OCI-M1 (cell line): ENCODE results near the gene STXBP1.

Experiments used
- DNase-seq: peaks from one replicate; lab custom pipeline; 2025; lab: John Stamatoyannopoulos, UW

Gene STXBP1

DNA sequence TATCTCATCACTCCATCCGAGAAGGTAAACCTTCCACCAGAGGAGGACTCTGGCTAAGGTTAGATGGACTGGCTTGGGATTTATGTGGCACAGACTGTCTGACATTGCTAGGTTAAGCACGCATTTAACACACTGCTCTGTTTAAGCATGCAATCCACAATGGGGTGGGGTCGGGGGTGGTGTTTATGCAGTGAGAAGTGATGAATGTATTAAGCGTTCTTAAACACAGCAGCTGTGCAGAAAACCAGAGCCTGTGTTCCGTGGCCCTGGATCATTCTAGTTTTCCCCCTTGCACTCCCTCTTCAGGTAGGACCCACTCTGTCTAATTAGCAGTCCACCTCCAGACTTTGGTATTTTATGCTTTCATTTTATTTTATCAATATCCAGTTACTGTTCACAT, 46.4 kb downstream of the STXBP1 start:
- DNase-seq: no peak

GRCh38 chr9:127660886-127661741, 49.0 kb downstream of the STXBP1 start:
- DNase-seq: no peak

GRCh38 chr9:127662617-127663016, 50.5 kb downstream of the STXBP1 start:
- DNase-seq: no peak

DNA sequence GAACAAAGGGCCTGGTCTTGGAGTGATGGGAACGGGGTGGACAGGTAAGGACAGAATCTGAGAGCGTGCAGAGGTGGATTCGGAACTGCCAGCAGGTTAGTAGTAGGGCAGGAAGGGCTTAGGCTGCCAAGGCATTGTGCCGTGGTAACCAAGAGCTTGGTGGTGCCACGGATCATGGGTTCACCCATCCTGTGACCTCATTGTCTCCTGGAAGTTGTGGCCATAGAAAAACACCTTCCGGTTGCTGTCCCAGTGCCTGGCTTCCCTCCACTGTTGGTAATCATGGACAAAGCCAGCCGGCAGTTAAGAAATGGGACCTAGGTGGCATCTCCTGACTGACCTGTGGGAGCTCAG, 52.2 kb downstream of the STXBP1 start:
- DNase-seq: no peak

- DNase-seq: no peak
Measured at GRCh38 chr9:127664678-127665507, 52.8 kb downstream of the STXBP1 start.

DNA sequence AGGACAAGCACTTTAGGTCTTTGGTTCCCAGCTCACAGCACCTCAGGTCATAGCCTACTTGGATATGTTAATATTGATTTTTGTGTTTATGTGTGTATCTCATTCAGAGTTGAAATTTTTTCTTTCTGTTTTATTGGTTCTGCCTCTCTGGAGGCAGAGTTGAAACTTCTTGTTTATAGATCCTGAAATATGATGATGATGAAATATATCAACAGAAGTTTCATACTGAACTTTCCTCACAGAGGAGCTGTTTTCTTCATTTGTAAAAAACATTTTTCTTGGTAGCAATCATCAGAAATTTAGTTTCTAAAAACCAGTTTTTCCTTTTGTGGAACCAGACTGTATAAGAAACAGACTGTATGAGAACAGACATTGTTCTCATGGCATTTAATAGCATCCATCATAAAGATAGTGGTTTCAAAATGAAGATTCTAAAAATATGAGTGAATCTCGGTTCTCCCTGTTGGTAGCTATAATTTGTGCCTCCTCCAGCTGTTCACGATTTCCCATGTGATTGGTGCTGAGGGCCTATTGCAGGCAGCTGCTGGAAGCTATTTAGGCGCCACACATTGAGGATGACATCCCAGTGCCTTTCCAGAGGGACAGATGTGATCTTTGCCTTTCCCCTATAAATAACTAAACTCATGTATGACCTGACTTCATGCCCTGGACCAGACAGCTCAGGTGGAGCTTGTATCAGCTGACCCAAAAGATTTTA, 55.2 kb downstream of the STXBP1 start:
- no peak for DNase-seq

DNA sequence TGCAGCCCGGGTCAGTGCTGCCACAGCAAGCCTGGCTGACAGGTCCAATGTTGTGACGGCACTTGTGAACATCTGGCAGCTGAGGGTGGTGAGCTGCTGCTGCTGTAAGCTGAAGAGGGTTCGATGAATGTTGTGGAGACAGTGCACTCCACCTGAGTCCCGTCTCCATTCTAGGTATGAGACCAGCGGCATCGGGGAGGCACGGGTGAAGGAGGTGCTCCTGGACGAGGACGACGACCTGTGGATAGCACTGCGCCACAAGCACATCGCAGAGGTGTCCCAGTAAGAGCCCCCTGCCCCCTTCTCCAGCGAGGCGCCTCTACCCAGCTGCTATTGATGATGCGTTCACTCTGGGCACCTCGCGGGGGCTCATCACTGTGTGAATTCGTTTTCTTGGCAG, 55.8 kb downstream of the STXBP1 start:
- DNase-seq: no peak

- no peak for DNase-seq
Measured at GRCh38 chr9:127673234-127673633, 61.2 kb downstream of the STXBP1 start.

DNA sequence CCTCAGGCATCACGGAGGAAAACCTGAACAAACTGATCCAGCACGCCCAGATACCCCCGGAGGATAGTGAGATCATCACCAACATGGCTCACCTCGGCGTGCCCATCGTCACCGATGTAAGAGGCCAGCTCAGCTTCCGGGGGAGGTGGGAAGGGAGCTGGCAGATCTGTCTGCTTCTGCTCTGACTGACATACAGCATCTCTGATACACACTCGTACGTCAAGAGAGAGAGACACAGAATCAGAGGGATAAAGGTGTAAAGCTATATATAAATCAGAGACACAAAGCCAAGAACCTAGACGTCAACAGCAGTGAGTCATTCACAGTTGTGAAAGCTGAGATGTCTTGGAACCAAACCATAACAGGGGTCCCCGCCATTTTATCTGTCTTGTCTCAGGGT, 64.6 kb downstream of the STXBP1 start:
- DNase-seq: no peak

DNA sequence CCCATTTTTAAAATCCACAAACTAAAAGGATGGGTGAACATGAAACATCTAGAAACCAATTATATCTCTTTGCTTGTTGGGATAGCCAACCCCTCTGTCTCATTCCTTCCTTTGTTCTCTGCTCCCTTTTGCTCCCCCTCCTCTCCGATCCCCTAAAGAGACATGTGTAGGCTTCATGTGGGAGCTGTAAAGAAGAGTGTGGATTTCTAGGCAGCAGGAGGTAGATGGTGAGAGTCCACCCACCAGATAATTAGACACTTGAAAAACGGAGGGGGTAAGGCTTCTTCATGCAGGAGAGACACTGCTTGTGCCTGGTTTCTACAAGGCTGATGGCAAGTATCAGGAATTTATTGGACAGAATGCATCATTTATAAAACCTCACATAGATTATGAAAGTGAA, 67.4 kb downstream of the STXBP1 start:
- no peak for DNase-seq

- DNase-seq: no peak
Measured at GRCh38 chr9:127680226-127680625, 68.1 kb downstream of the STXBP1 start.

DNA sequence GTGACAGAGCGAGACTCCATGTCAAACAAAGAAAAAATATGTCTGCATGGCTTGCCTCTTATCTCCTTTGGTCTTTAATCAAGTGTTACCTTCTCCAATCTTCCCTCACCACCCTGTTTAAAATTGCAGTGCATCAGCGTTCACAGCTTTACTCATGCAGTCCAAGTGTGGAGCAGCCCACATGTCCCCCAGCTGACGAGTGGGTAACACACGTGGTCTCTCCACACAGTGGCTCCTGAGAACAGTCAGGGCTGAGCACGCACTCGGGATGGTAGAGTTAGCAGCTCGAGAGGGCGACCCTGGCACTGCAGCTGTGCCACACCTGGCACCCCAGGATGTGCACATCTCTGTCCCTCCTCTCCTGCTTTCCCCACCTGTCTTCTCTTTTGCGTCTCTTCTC, 68.8 kb downstream of the STXBP1 start:
- no peak for DNase-seq

DNA sequence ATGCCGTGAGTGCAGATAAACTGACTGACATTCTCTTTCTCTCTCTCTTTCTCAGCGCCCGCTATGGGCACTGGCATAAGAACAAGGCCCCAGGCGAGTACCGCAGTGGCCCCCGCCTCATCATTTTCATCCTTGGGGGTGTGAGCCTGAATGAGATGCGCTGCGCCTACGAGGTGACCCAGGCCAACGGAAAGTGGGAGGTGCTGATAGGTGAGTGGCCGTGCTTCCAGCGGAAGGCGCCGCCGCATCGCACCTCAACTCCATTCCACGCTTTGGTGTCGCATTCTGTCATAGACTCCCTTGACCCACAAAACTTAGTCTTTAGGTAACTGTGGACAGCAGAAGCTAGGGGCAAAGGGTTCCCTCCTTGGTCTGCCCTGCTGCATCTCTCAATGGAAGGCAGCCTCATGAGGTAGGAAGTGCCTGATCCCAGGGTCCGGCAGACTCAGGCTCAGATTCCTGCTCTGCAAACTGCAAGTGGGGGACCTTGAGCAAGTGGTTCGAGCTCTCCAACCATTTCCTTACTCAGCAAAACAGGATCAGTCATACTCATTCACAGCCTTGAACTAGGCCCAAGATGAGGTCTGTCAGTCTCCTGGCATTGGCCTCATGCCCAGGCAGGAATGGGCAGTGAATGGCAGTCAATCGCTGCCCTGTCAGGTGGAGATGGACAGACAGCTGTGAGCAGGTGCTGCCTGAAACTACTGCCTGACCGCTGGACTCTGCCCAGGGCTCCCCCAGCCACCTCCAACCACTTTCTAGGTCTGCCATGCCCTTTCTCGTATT, 70.5 kb downstream of the STXBP1 start:
- no peak for DNase-seq

DNA sequence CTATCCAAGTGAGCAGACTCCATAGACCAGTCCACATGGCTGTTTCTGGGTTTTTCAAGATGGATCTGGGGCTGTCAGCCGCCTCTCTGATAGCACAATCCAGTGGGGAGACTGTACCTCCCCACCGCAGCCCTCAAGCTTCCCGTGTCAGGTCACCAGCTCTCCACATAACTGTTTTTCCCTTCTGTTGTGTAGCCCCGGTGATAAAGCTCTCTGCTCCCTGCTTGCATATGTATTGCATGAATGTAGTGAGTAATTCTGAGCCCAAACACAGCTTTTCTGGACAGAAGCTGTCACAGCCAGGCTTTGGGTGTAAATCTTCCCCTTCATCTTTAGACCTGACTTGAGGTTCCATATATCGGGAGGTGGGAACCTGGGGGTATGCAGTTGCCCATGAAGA, 71.6 kb downstream of the STXBP1 start:
- DNase-seq: no peak

DNA sequence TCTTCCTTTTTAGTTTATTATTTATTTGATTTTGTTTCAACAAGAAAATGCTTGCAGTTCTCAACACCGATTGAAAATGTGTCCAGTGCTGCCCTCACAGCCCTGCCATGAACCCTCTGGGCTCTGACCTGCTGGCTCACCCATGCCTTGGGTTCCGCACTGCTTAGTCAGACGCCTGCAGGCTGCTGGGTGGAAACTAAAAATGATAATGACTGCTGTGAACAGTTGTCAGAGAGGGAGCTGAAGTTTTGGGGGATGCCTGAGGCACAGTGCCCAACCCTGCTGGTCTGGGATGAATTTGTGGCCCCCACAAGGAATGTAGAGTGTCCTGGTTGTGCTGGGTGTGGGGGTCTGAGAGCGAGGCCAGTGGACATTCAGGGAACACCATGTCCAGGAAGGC, 72.5 kb downstream of the STXBP1 start:
- no peak for DNase-seq

DNA sequence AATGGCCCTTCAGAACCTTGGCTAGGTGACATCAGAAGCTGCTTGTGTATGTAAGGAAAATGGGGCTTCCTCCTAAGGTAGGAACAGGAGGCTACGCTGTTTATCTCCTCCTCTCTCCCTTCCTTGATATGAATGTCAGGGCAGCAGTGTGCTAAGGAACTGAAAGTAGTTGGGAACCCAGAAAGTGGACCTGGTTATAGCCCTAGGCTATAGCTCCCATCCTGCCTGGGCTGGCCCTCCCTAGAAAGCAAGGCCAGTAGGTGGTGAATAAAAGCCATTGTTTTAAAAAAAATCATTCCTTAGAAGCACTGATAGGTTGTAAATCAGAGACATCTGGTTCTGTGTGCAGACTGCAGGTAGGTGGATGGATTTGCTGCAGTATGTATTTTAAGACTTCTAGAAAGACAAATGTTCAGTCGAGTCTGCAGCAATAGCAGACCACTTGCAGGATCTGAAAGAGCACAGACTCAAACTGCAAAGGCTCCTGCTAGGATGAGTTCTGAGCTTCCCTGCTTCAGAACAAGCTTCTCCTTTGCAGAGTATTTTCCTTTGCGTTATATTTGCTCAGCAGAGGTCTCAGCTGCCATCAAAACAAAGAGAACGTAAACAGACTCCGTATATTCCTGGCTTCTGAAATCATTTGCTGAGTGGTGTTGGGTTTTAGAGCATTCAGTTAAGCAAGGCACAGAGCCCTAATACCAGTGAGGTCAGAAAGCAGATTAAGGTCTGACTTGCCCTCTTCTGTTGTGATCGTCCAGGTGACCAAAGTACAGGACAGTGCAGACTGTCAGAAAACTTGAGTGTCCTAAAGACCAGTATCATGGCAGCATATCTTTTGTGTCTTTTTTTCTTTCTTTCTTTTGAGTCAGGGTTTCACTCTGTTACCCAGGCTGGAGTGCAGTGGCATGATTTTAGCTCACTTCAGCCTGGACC, 74.7 kb downstream of the STXBP1 start:
- DNase-seq: no peak

GRCh38 chr9:127689329-127690000, 77.4 kb downstream of the STXBP1 start:
- no peak for DNase-seq

GRCh38 chr9:127690735-127691134, 78.7 kb downstream of the STXBP1 start:
- no peak for DNase-seq

GRCh38 chr9:127692071-127692470, 80.0 kb downstream of the STXBP1 start:
- no peak for DNase-seq

DNA sequence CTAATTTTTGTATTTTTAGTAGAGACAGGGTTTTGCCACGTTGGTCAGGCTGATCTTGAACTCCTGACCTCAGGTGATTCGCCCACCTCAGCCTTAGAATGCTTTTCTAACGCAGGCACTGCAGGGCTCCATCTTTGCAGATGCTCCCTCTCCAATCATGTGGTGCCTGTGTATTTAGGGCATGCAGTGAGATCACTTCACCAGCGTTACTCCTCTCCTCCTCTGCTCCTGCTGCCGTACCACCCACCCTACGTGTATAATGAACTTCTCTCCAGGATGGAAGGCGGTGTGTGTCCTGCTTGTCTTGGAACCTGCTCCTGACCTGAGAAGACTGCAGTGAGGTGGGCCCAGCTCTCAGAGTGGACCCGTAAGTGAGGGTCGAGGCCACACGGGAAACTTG, 81.1 kb downstream of the STXBP1 start:
- no peak for DNase-seq
